ENCODE measurements around the gene GDPD5.

GRCh38 chr11:75389925-75390324 is 135.8 kb downstream of the GDPD5 start:
- no peak for TF ChIP-seq POLR2AphosphoS5 (IDR thresholded peaks at IDR 0.05)
- no peak for TF ChIP-seq POLR2A (IDR thresholded peaks at IDR 0.05)
- TF ChIP-seq CTCF (IDR thresholded peaks at IDR 0.05): no peak

Data from stomach (tissue), 4 donors.